HG02884 (cell line): Measurements from ENCODE around the gene ADH6.
"Not testable (repeated sequence)": the region's sequence is repeated elsewhere in the genome, so short reads cannot be mapped to it uniquely, and the experiment has no call there.

Source experiments
- ATAC-seq: cut with Tn5 transposase; IDR thresholded peaks from one replicate; pipeline ENCODE4 v1.9.1; 2021; ENCODE audit warnings: mild to moderate bottlenecking, moderate library complexity; ENCODE audit not compliant: unreplicated experiment

Gene ADH6

GRCh38 chr4:99219072-99219471, at the start of gene ADH6:
TSS of gene ADH6 (minus strand) at chr4:99219246. CDS start at chr4:99219152, 94 bp downstream.
- ATAC-seq, result no peak

GRCh38 chr4:99264927-99265326, 45.9 kb upstream of the ADH6 start:
- no peak for ATAC-seq

- ATAC-seq, result no peak
Measured at GRCh38 chr4:99252746-99253145, 33.7 kb upstream of the ADH6 start.

- ATAC-seq, result no peak
Measured at GRCh38 chr4:99248714-99249113, 29.7 kb upstream of the ADH6 start.

GRCh38 chr4:99235955-99236354, 16.9 kb upstream of the ADH6 start:
- ATAC-seq, result no peak

GRCh38 chr4:99234331-99235010, 15.4 kb upstream of the ADH6 start:
- no peak for ATAC-seq

GRCh38 chr4:99233397-99233796, 14.4 kb upstream of the ADH6 start:
- not testable (repeated sequence) for ATAC-seq

- ATAC-seq, result not testable (repeated sequence)
Measured at GRCh38 chr4:99228706-99229105, 9.7 kb upstream of the ADH6 start.

GRCh38 chr4:99227646-99228045, 8.6 kb upstream of the ADH6 start:
- not testable (repeated sequence) for ATAC-seq

GRCh38 chr4:99221980-99222379, 2.9 kb upstream of the ADH6 start:
- ATAC-seq, result no peak

GRCh38 chr4:99219479-99219878, 433 bp upstream of the ADH6 start:
- no peak for ATAC-seq

GRCh38 chr4:99215521-99215920, 3.5 kb downstream of the ADH6 start:
- no peak for ATAC-seq

GRCh38 chr4:99210789-99211188, 8.3 kb downstream of the ADH6 start:
- ATAC-seq, result no peak

- ATAC-seq, result no peak
Measured at GRCh38 chr4:99209671-99210070, 9.4 kb downstream of the ADH6 start.

- ATAC-seq, result no peak
Measured at GRCh38 chr4:99208719-99209075, 10.3 kb downstream of the ADH6 start.

- no peak for ATAC-seq
Measured at GRCh38 chr4:99207911-99208718, 10.9 kb downstream of the ADH6 start.

- ATAC-seq, result no peak
Measured at GRCh38 chr4:99207069-99207743, 11.8 kb downstream of the ADH6 start.

- no peak for ATAC-seq
Measured at GRCh38 chr4:99205153-99205979, 13.7 kb downstream of the ADH6 start.

GRCh38 chr4:99202536-99202935, 16.5 kb downstream of the ADH6 start:
- ATAC-seq, result no peak

GRCh38 chr4:99202094-99202493, 17.0 kb downstream of the ADH6 start:
- no peak for ATAC-seq

- ATAC-seq, result no peak
Measured at GRCh38 chr4:99201690-99202089, 17.4 kb downstream of the ADH6 start.
